Activated CD8-positive, alpha-beta memory T cell treated with anti-CD3 and anti-CD28 coated beads for 48 hours (primary cell): ENCODE measurements around the gene JTB.

ENCODE experiments used
- DNase-seq, 3 experiments: peaks; one replicate each; pipeline ENCODE4 v3.0.0-alpha.2; 2020; ENCODE audit warnings: low read depth in 2 of 3, low spot score in 2 of 3

JTB gene

GRCh38 chr1:153956997-153957715 lies 20.3 kb downstream of the JTB start:
- DNase-seq: no peak

- DNase-seq: no peak
Measured at GRCh38 chr1:153954826-153955225, 22.6 kb downstream of the JTB start.

GRCh38 chr1:153953859-153954365 lies 23.6 kb downstream of the JTB start:
- DNase-seq: no peak

- DNase-seq: no peak
Measured at GRCh38 chr1:153951801-153952200, 25.7 kb downstream of the JTB start.

- no peak for DNase-seq
Measured at GRCh38 chr1:153951183-153951582, 26.3 kb downstream of the JTB start.

- DNase-seq: peak; percentile 64 to 69 (median 64)
Measured at GRCh38 chr1:153946622-153947241, 30.7 kb downstream of the JTB start, which contains the start of gene DENND4B. TSS of gene DENND4B (minus strand) at chr1:153946718. CDS start at chr1:153944374, 2,344 bp downstream.

GRCh38 chr1:153945795-153946621 lies 31.5 kb downstream of the JTB start:
- DNase-seq: peak in 2 of 3 experiments; percentile 42 to 56

- DNase-seq: peak; percentile 57 to 62 (median 61)
Measured at GRCh38 chr1:153945131-153945794, 32.2 kb downstream of the JTB start.

- no peak for DNase-seq
Measured at GRCh38 chr1:153944827-153945117, 32.7 kb downstream of the JTB start.

GRCh38 chr1:153944005-153944826 lies 33.3 kb downstream of the JTB start:
- DNase-seq: no peak

- DNase-seq: no peak
Measured at GRCh38 chr1:153942766-153943549, 34.5 kb downstream of the JTB start.

- no peak for DNase-seq
Measured at GRCh38 chr1:153941826-153942725, 35.4 kb downstream of the JTB start.

- DNase-seq: no peak
Measured at GRCh38 chr1:153940756-153941155, 36.7 kb downstream of the JTB start.

- DNase-seq: no peak
Measured at GRCh38 chr1:153939476-153939875, 38.0 kb downstream of the JTB start.

- DNase-seq: no peak
Measured at GRCh38 chr1:153938996-153939395, 38.5 kb downstream of the JTB start.

- DNase-seq: no peak
Measured at GRCh38 chr1:153937331-153937730, 40.1 kb downstream of the JTB start.

- no peak for DNase-seq
Measured at GRCh38 chr1:153936011-153936802, 41.3 kb downstream of the JTB start.

GRCh38 chr1:153934746-153935145 lies 42.7 kb downstream of the JTB start:
- no peak for DNase-seq
